Caki2 (cell line): ENCODE measurements around the gene RASGRF2. TPM values are rescaled to one million over a fixed set of nuclear protein-coding genes. Genes with fewer than 3 reads are reported as not detected.

Experiments
- DNase-seq: peaks from one replicate; pipeline ENCODE4 v3.0.0-alpha.2; 2015; ENCODE audit warnings: low read depth
- in situ Hi-C: cut with HindIII; loops from 2 replicates; pipeline ENCODE4 v1.10.0; 2016; ENCODE audit warnings: low sequenced_read_pairs, low pct_unique_long_range_greater_than_20kb, mixed read lengths
- total RNA-seq: library from RNA; depleted of rRNA; stranded (reverse); fragments of >200 nt; shearing (Covaris generic); gene quantifications from 2 replicates; pipeline ENCODE4 v1.2.3, GENCODE V29; 2014; ENCODE audit warnings: low replicate concordance

Gene RASGRF2
- total RNA-seq, 1 experiment from 2014 or later = 1.3 TPM

- in situ Hi-C loops = no loop called here
- DNase-seq = no peak
Measured at GRCh38 chr5:81137833-81138232, 177.7 kb downstream of the RASGRF2 start.

- no peak for DNase-seq
- in situ Hi-C loops = no loop called here
Measured at GRCh38 chr5:81140441-81140840, 180.3 kb downstream of the RASGRF2 start.

- DNase-seq = no peak
- in situ Hi-C loops = no loop called here
Measured at GRCh38 chr5:81140943-81141342, 180.8 kb downstream of the RASGRF2 start.

GRCh38 chr5:81142108-81142507 is 181.9 kb downstream of the RASGRF2 start:
- in situ Hi-C loops = no loop called here

GRCh38 chr5:81145329-81145935 is 185.3 kb downstream of the RASGRF2 start:
- in situ Hi-C loops = no loop called here
- no peak for DNase-seq

More at GRCh38 chr5:81142108-81142507, 181.9 kb downstream of the RASGRF2 start:
- DNase-seq = no peak

GRCh38 chr5:81146031-81146430 is 185.9 kb downstream of the RASGRF2 start:
- in situ Hi-C loops = no loop called here
- DNase-seq = no peak

- in situ Hi-C loops = no loop called here
- no peak for DNase-seq
Measured at GRCh38 chr5:81147011-81147885, 187.1 kb downstream of the RASGRF2 start.

- in situ Hi-C loops = no loop called here
- no peak for DNase-seq
Measured at GRCh38 chr5:81147886-81148571, 187.9 kb downstream of the RASGRF2 start.

GRCh38 chr5:81151546-81151945 is 191.4 kb downstream of the RASGRF2 start:
- no peak for DNase-seq

GRCh38 chr5:81154725-81155124 is 194.6 kb downstream of the RASGRF2 start:
- in situ Hi-C loops = no loop called here
- no peak for DNase-seq

More at GRCh38 chr5:81151546-81151945, 191.4 kb downstream of the RASGRF2 start:
- in situ Hi-C loops = no loop called here

- in situ Hi-C loops = no loop called here
- no peak for DNase-seq
Measured at GRCh38 chr5:81156732-81157131, 196.6 kb downstream of the RASGRF2 start.

- DNase-seq = no peak
- in situ Hi-C loops = no loop called here
Measured at GRCh38 chr5:81161012-81161601, 200.9 kb downstream of the RASGRF2 start.

- in situ Hi-C loops = no loop called here
- DNase-seq = no peak
Measured at GRCh38 chr5:81162501-81162900, 202.3 kb downstream of the RASGRF2 start.

- in situ Hi-C loops = no loop called here
- no peak for DNase-seq
Measured at GRCh38 chr5:81163651-81164050, 203.5 kb downstream of the RASGRF2 start.

- no peak for DNase-seq
- in situ Hi-C loops = no loop called here
Measured at GRCh38 chr5:81164476-81164875, 204.3 kb downstream of the RASGRF2 start.

GRCh38 chr5:81164936-81165335 is 204.8 kb downstream of the RASGRF2 start:
- in situ Hi-C loops = no loop called here
- DNase-seq = no peak

GRCh38 chr5:81165493-81166119 is 205.4 kb downstream of the RASGRF2 start:
- in situ Hi-C loops = no loop called here

GRCh38 chr5:81166430-81166829 is 206.3 kb downstream of the RASGRF2 start:
- no peak for DNase-seq
- in situ Hi-C loops = no loop called here

More at GRCh38 chr5:81165493-81166119, 205.4 kb downstream of the RASGRF2 start:
- DNase-seq = peak; percentile 42
